ENCODE results near the gene DIS3.
"Not testable (repeated sequence)": the region's sequence is repeated elsewhere in the genome, so short reads cannot be mapped to it uniquely, and the experiment has no call there.

- not testable (repeated sequence) for TF ChIP-seq SIN3A (IDR thresholded peaks at IDR 0.05; ENCODE audit: low read depth, low read length); CTCF (IDR thresholded peaks at IDR 0.05 in 2 of 3, conservative IDR thresholded peaks at IDR 0.05 in 1 of 3; ENCODE audit: control insufficient read depth in 2 of 3, extremely low read depth in 1 of 3, insufficient read depth in 1 of 3, low read depth in 3 of 3, low read length in 3 of 3); POLR2A (IDR thresholded peaks at IDR 0.05; ENCODE audit: low read depth, low read length); NR2C2 (IDR thresholded peaks at IDR 0.05; ENCODE audit: borderline replicate concordance, control insufficient read depth, insufficient read length, low read depth); RELA (IDR thresholded peaks at IDR 0.05; ENCODE audit: borderline replicate concordance, partially characterized antibody); USF1 (IDR thresholded peaks at IDR 0.05; ENCODE audit: borderline replicate concordance, extremely low read length, insufficient read depth, low read depth, low read length); TAF1 (IDR thresholded peaks at IDR 0.05; ENCODE audit: borderline replicate concordance, low read depth, low read length); ZBTB40 (IDR thresholded peaks at IDR 0.05; ENCODE audit: borderline replicate concordance); RFX5 (IDR thresholded peaks at IDR 0.05; ENCODE audit: low read depth, low read length); MYC (IDR thresholded peaks at IDR 0.05; ENCODE audit: insufficient read depth, insufficient read length, insufficient replicate concordance, low read length, severe bottlenecking); ZNF274 (IDR thresholded peaks at IDR 0.05; ENCODE audit: insufficient read depth, insufficient read length); NFYB (IDR thresholded peaks at IDR 0.05; ENCODE audit: insufficient read depth, low read depth, low read length); CHD2 (IDR thresholded peaks at IDR 0.05; ENCODE audit: borderline replicate concordance, low read depth, low read length); USF2 (IDR thresholded peaks at IDR 0.05; ENCODE audit: borderline replicate concordance, low read depth, low read length)
Observed at GRCh38 chr13:72806514-72806913, 24.8 kb upstream of the DIS3 start.
